Loucy (cell line): ENCODE data around the gene ERICH4.

Experiments used
- H2AFZ ChIP-seq: fragments of 200-600 bp; sonication (generic); 2 replicates; pipeline ENCODE4 v1.6.0; 2016; ENCODE audit warnings: antibody characterized with exemption, mild to moderate bottlenecking, low read length, moderate library complexity
- H3F3A ChIP-seq: fragments of 200-600 bp; 2 replicates; pipeline ENCODE4 v1.6.0; 2016; ENCODE audit warnings: antibody characterized with exemption, low read depth, mild to moderate bottlenecking
- H3K27me3 ChIP-seq: fragments of 200-600 bp; sonication (generic); 2 replicates; pipeline ENCODE4 v1.6.1; 2014; ENCODE audit warnings: low read length, mild to moderate bottlenecking; ENCODE audit not compliant: insufficient read depth, poor library complexity, severe bottlenecking
- H3K36me3 ChIP-seq: fragments of 200-600 bp; sonication (generic); 2 replicates; pipeline ENCODE4 v1.6.1; 2016; ENCODE audit warnings: low read length; ENCODE audit not compliant: insufficient read depth
- H3K4me1 ChIP-seq: fragments of 200-600 bp; sonication (generic); 2 replicates; pipeline ENCODE4 v1.5.1; 2014; ENCODE audit warnings: low read length, mild to moderate bottlenecking; ENCODE audit not compliant: insufficient read depth, poor library complexity, severe bottlenecking
- H3K4me2 ChIP-seq: fragments of 200-600 bp; sonication (generic); 2 replicates; pipeline ENCODE4 v1.6.0; 2014; ENCODE audit warnings: antibody characterized with exemption, low read length, low read depth, mild to moderate bottlenecking; ENCODE audit not compliant: poor library complexity, severe bottlenecking
- H3K4me3 ChIP-seq: fragments of 200-600 bp; sonication (generic); 2 replicates; pipeline ENCODE4 v1.5.1; 2014; ENCODE audit warnings: low read length, mild to moderate bottlenecking, mixed read lengths; ENCODE audit not compliant: poor library complexity, severe bottlenecking
- H3K79me2 ChIP-seq: fragments of 200-600 bp; sonication (generic); 2 replicates; pipeline ENCODE4 v1.6.1; 2014; ENCODE audit warnings: low read length; ENCODE audit not compliant: insufficient read depth
- H3K9ac ChIP-seq: fragments of 200-600 bp; sonication (generic); 2 replicates; pipeline ENCODE4 v1.6.0; 2014; ENCODE audit warnings: mild to moderate bottlenecking, low read depth, low read length, moderate library complexity; ENCODE audit not compliant: poor library complexity, severe bottlenecking
- H3K9me2 ChIP-seq: fragments of 200-600 bp; sonication (generic); replicated peaks from 2 replicates; pipeline ENCODE4 v1.6.1; 2016; ENCODE audit warnings: low read depth, low read length, mixed read lengths
- H3K9me3 ChIP-seq: fragments of 200-600 bp; sonication (generic); 2 replicates; pipeline ENCODE4 v1.6.1; 2014; ENCODE audit warnings: mild to moderate bottlenecking, antibody characterized with exemption, low read length, low read depth; ENCODE audit not compliant: insufficient read depth
- H4K20me1 ChIP-seq: fragments of 200-600 bp; sonication (generic); 2 replicates; pipeline ENCODE4 v1.6.0; 2014; ENCODE audit warnings: antibody characterized with exemption, low read length, mild to moderate bottlenecking; ENCODE audit not compliant: insufficient read depth, poor library complexity, severe bottlenecking
- CTCF ChIP-seq: fragments of 200-600 bp; sonication (generic); conservative IDR thresholded peaks from 2 replicates; pipeline ENCODE4 v1.5.1; 2014; ENCODE audit warnings: mild to moderate bottlenecking, antibody characterized with exemption, low read length
- EZH2phosphoT487 ChIP-seq: fragments of 200-600 bp; IDR thresholded peaks from 2 replicates; pipeline ENCODE4 v1.6.1; 2018; ENCODE audit warnings: antibody characterized with exemption, mild to moderate bottlenecking, moderate library complexity, borderline replicate concordance

ERICH4 gene

GRCh38 chr19:41476583-41476982, 33.6 kb downstream of the ERICH4 start:
- H3K9me3 ChIP-seq: no peaks in the 10 kb centered on the region
- H3K36me3 ChIP-seq: no peaks in the 10 kb centered on the region
- no peak for TF ChIP-seq CTCF
- TF ChIP-seq EZH2phosphoT487: no peak
- no peak overlapping the region for H2AFZ ChIP-seq
- no peaks in the 10 kb centered on the region for H3K4me1 ChIP-seq
- H3K4me2 ChIP-seq: no peak overlapping the region
- no peaks in the 10 kb centered on the region for H3K79me2 ChIP-seq
- H3K9me2 ChIP-seq: no peaks in the 10 kb centered on the region
- no peaks in the 10 kb centered on the region for H3F3A ChIP-seq
- no peak overlapping the region for H3K9ac ChIP-seq
- H3K4me3 ChIP-seq: no peak overlapping the region
- H3K27me3 ChIP-seq: no peaks in the 10 kb centered on the region
- H4K20me1 ChIP-seq: no peaks in the 10 kb centered on the region

- no peak overlapping the region for H3K4me3 ChIP-seq
- H3K4me1 ChIP-seq: no peaks in the 10 kb centered on the region
- no peaks in the 10 kb centered on the region for H3K36me3 ChIP-seq
- H3K9ac ChIP-seq: no peak overlapping the region
- no peaks in the 10 kb centered on the region for H4K20me1 ChIP-seq
- H3K9me3 ChIP-seq: no peaks in the 10 kb centered on the region
- H3K9me2 ChIP-seq: no peaks in the 10 kb centered on the region
- H3K4me2 ChIP-seq: no peak overlapping the region
- TF ChIP-seq CTCF: no peak; the same call in 1 of the 2 replicates
- no peak for TF ChIP-seq EZH2phosphoT487
- H2AFZ ChIP-seq: no peak overlapping the region
- H3K79me2 ChIP-seq: no peaks in the 10 kb centered on the region
- no peaks in the 10 kb centered on the region for H3K27me3 ChIP-seq
- no peaks in the 10 kb centered on the region for H3F3A ChIP-seq
Observed at GRCh38 chr19:41478171-41478570, 35.2 kb downstream of the ERICH4 start.

- H4K20me1 ChIP-seq: no peaks in the 10 kb centered on the region
- no peaks in the 10 kb centered on the region for H3K9me3 ChIP-seq
- H3K36me3 ChIP-seq: no peaks in the 10 kb centered on the region
- H3K27me3 ChIP-seq: no peaks in the 10 kb centered on the region
- no peak overlapping the region for H3K4me2 ChIP-seq
- H3K4me3 ChIP-seq: no peak overlapping the region
- no peaks in the 10 kb centered on the region for H3K9me2 ChIP-seq
- TF ChIP-seq CTCF (no peak), EZH2phosphoT487 (no peak)
- no peak overlapping the region for H3K9ac ChIP-seq
- H2AFZ ChIP-seq: no peak overlapping the region
- no peaks in the 10 kb centered on the region for H3F3A ChIP-seq
- no peaks in the 10 kb centered on the region for H3K79me2 ChIP-seq
- no peaks in the 10 kb centered on the region for H3K4me1 ChIP-seq
Observed at GRCh38 chr19:41478875-41479756, 36.2 kb downstream of the ERICH4 start.
